IMR-90 (cell line): ENCODE results near the gene CD101. TPM values are rescaled to one million over a fixed set of nuclear protein-coding genes. Genes with fewer than 3 reads are reported as not detected.

Source experiments
- ATAC-seq: fragments of 200-7000 bp; cut with Tn5 transposase; 2 replicates; pipeline ENCODE4 v1.9.1; 2020; ENCODE audit warnings: low read depth, mild to moderate bottlenecking, moderate library complexity
- BruUV-seq: library from RNA; stranded (reverse); fragments of 400-500 nt; replicated peaks from 2 replicates; lab custom pipeline; 2021; lab: Mats Ljungman, UMichigan
- CTCF ChIA-PET: fragments of 300-600 bp; formaldehyde crosslinking; extraction: SDS; loops from one replicate; lab custom pipeline; 2021; ENCODE audit warnings: antibody characterized with exemption; lab: Yijun Ruan, JAX
- POLR2A ChIA-PET: fragments of 300-600 bp; sonication (Branson Sonifier 250); formaldehyde crosslinking; loops from one replicate; lab custom pipeline; 2022; ENCODE audit warnings: antibody characterized with exemption; ENCODE audit not compliant: unreplicated experiment; lab: Charles Lee
- DNase-seq: peaks from one replicate; pipeline ENCODE4 v3.0.0; 2013
- H2AFZ ChIP-seq: replicated peaks from 2 replicates; pipeline ENCODE3; 2013; ENCODE audit warnings: low read length, mild to moderate bottlenecking; ENCODE audit not compliant: poor library complexity
- H2AK5ac ChIP-seq: 2 replicates; pipeline ENCODE4 v1.6.1; 2013; ENCODE audit warnings: low read depth, low read length, inconsistent platforms
- H2AK9ac ChIP-seq: replicated peaks from 2 replicates; pipeline ENCODE3; 2013; ENCODE audit warnings: mild to moderate bottlenecking, low read depth, low read length, moderate library complexity; ENCODE audit not compliant: poor library complexity
- H2BK120ac ChIP-seq: 2 replicates; pipeline ENCODE4 v1.6.1; 2013; ENCODE audit warnings: low read depth, low read length, inconsistent platforms
- H2BK15ac ChIP-seq: 3 replicates; pipeline ENCODE4 v1.6.1; 2013; ENCODE audit warnings: low read depth, low read length, inconsistent platforms
- H2BK20ac ChIP-seq: 2 replicates; pipeline ENCODE4 v1.6.1; 2013; ENCODE audit warnings: low read depth, mild to moderate bottlenecking, inconsistent platforms, low read length, moderate library complexity
- H2BK5ac ChIP-seq: 2 replicates; pipeline ENCODE4 v1.6.1; 2013; ENCODE audit warnings: mild to moderate bottlenecking, low read depth, low read length, inconsistent platforms; ENCODE audit not compliant: poor library complexity, severe bottlenecking
- H3K14ac ChIP-seq: replicated peaks from 2 replicates; pipeline ENCODE4 v1.6.1; 2013; ENCODE audit warnings: low read depth, low read length, inconsistent platforms
- H3K18ac ChIP-seq: 2 replicates; pipeline ENCODE4 v1.6.1; 2013; ENCODE audit warnings: low read depth, low read length, control low read depth
- H3K23ac ChIP-seq: 2 replicates; pipeline ENCODE4 v1.6.1; 2013; ENCODE audit warnings: low read depth, low read length, inconsistent platforms
- H3K27ac ChIP-seq: 2 replicates; pipeline ENCODE4 v1.5.1; 2013; ENCODE audit warnings: mild to moderate bottlenecking, control low read depth, low read length; ENCODE audit not compliant: insufficient read depth
- H3K27me3 ChIP-seq: 2 replicates; pipeline ENCODE4 v1.6.1; 2013; ENCODE audit warnings: low read length; ENCODE audit not compliant: control insufficient read depth, insufficient read depth
- H3K36me3 ChIP-seq: 2 replicates; pipeline ENCODE4 v1.6.1; 2013; ENCODE audit warnings: low read length, mixed read lengths; ENCODE audit not compliant: control insufficient read depth, insufficient read depth
- H3K4ac ChIP-seq: 2 replicates; pipeline ENCODE4 v1.6.1; 2013; ENCODE audit warnings: low read depth, low read length, inconsistent platforms
- H3K4me1 ChIP-seq: 2 replicates; pipeline ENCODE4 v1.6.1; 2013; ENCODE audit warnings: low read length, mixed read lengths; ENCODE audit not compliant: control insufficient read depth, insufficient read depth
- H3K4me2 ChIP-seq: 2 replicates; pipeline ENCODE4 v1.6.1; 2013; ENCODE audit warnings: low read depth, mild to moderate bottlenecking, control low read depth, low read length, moderate library complexity
- H3K4me3 ChIP-seq: 2 replicates; pipeline ENCODE4 v1.5.1; 2013; ENCODE audit warnings: low read depth, mild to moderate bottlenecking, control low read depth, low read length, moderate library complexity; ENCODE audit not compliant: insufficient read depth
- H3K56ac ChIP-seq: 2 replicates; pipeline ENCODE4 v1.6.1; 2013; ENCODE audit warnings: low read length, inconsistent platforms; ENCODE audit not compliant: insufficient read depth; ENCODE audit errors: extremely low read depth
- H3K79me1 ChIP-seq, 2 experiments: 2 replicates each; pipeline ENCODE4 v1.6.1; 2013; ENCODE audit warnings: low read length in 2 of 2, inconsistent platforms in 1 of 2, low read depth in 1 of 2
- H3K9ac ChIP-seq: 2 replicates; pipeline ENCODE4 v1.6.1; 2013; ENCODE audit warnings: low read depth, low read length, control low read depth
- H3K9me1 ChIP-seq: 2 replicates; pipeline ENCODE4 v1.6.1; 2013; ENCODE audit warnings: low read length, inconsistent platforms; ENCODE audit not compliant: insufficient read depth
- H3K9me3 ChIP-seq: 2 replicates; pipeline ENCODE4 v1.6.1; 2013; ENCODE audit warnings: low read length; ENCODE audit not compliant: control insufficient read depth, insufficient read depth
- H4K20me1 ChIP-seq: 2 replicates; pipeline ENCODE4 v1.6.1; 2013; ENCODE audit warnings: low read length, inconsistent platforms; ENCODE audit not compliant: insufficient read depth
- H4K5ac ChIP-seq: 2 replicates; pipeline ENCODE4 v1.6.1; 2013; ENCODE audit warnings: mild to moderate bottlenecking, low read depth, low read length, control low read depth
- H4K8ac ChIP-seq, 2 experiments: 2 replicates each; pipeline ENCODE4 v1.6.1; 2013; ENCODE audit warnings: low read depth in 2 of 2, low read length in 2 of 2, control low read depth in 1 of 2, inconsistent platforms in 1 of 2
- H4K91ac ChIP-seq: 2 replicates; pipeline ENCODE4 v1.6.1; 2013; ENCODE audit warnings: low read depth, low read length, inconsistent platforms; ENCODE audit not compliant: insufficient read depth
- BHLHE40 ChIP-seq: fragments of 150-350 bp; IDR thresholded peaks from 2 replicates; pipeline ENCODE4 v1.6.1; 2016; ENCODE audit warnings: mild to moderate bottlenecking, low read depth, low read length
- CEBPB ChIP-seq: IDR thresholded peaks from 2 replicates; pipeline ENCODE4 v1.6.1; 2012; ENCODE audit warnings: low read depth, low read length, improper control_type of control experiment
- CHD1 ChIP-seq: IDR thresholded peaks from 2 replicates; pipeline ENCODE4 v1.6.1; 2012; ENCODE audit warnings: low read depth, low read length, improper control_type of control experiment
- CTCF ChIP-seq: conservative IDR thresholded peaks from 2 replicates; pipeline ENCODE4 v1.5.1; 2012; ENCODE audit warnings: mild to moderate bottlenecking, low read depth, low read length, improper control_type of control experiment
- ELK1 ChIP-seq: fragments of 150-350 bp; IDR thresholded peaks from 2 replicates; pipeline ENCODE4 v1.6.1; 2016; ENCODE audit warnings: low read depth, mild to moderate bottlenecking, low read length, moderate library complexity, borderline replicate concordance
- FOS ChIP-seq: fragments of 150-350 bp; IDR thresholded peaks from 2 replicates; pipeline ENCODE4 v1.6.1; 2016; ENCODE audit warnings: low read depth, low read length
- MAFK ChIP-seq: IDR thresholded peaks from 2 replicates; pipeline ENCODE4 v1.6.1; 2012; ENCODE audit warnings: low read depth, low read length, improper control_type of control experiment
- MAZ ChIP-seq: IDR thresholded peaks from 2 replicates; pipeline ENCODE4 v1.6.1; 2012; ENCODE audit warnings: low read depth, mild to moderate bottlenecking, low read length, improper control_type of control experiment, moderate library complexity, borderline replicate concordance
- MXI1 ChIP-seq: IDR thresholded peaks from 2 replicates; pipeline ENCODE4 v1.6.1; 2012; ENCODE audit warnings: low read depth, mild to moderate bottlenecking, low read length, moderate library complexity, borderline replicate concordance
- NFE2L2 ChIP-seq: fragments of 150-350 bp; IDR thresholded peaks from 2 replicates; pipeline ENCODE4 v1.6.1; 2016; ENCODE audit warnings: low read depth, mild to moderate bottlenecking, low read length
- POLR2A ChIP-seq: IDR thresholded peaks from 2 replicates; pipeline ENCODE4 v1.6.1; 2012; ENCODE audit warnings: mild to moderate bottlenecking, low read depth, low read length
- RAD21 ChIP-seq: IDR thresholded peaks from 2 replicates; pipeline ENCODE4 v1.6.1; 2012; ENCODE audit warnings: low read length, improper control_type of control experiment
- RCOR1 ChIP-seq: IDR thresholded peaks from 2 replicates; pipeline ENCODE4 v1.6.1; 2012; ENCODE audit warnings: mild to moderate bottlenecking, low read length, improper control_type of control experiment; ENCODE audit not compliant: insufficient replicate concordance
- RFX5 ChIP-seq: IDR thresholded peaks from 2 replicates; pipeline ENCODE4 v1.8.0; 2012; ENCODE audit warnings: low read depth, mild to moderate bottlenecking, low read length, moderate library complexity
- SMC3 ChIP-seq: fragments of 150-350 bp; IDR thresholded peaks from 2 replicates; pipeline ENCODE4 v1.6.1; 2016; ENCODE audit warnings: low read depth, mild to moderate bottlenecking, antibody characterized with exemption, low read length, moderate library complexity
- USF2 ChIP-seq: fragments of 150-350 bp; IDR thresholded peaks from 2 replicates; pipeline ENCODE4 v1.6.1; 2017; ENCODE audit warnings: mild to moderate bottlenecking, antibody characterized with exemption, low read length, low read depth
- WGBS, 2 experiments: methylation state at CpG; one replicate each; pipeline versions ENCODE4 v1.1.5 to v1.1.7; 2013; ENCODE audit warnings: missing lambda C conversion rate in 2 of 2; ENCODE audit not compliant: insufficient read length in 1 of 2; ENCODE audit errors: extremely low coverage in 2 of 2; 5-methylcytosine and 5-hydroxymethylcytosine counted together
- dilution Hi-C: fragments of 300-500 bp; cut with HindIII; formaldehyde crosslinking; loops from one replicate; pipeline ENCODE4 v1.14.3; 2018; ENCODE audit warnings: low sequenced_read_pairs; ENCODE audit not compliant: unreplicated experiment
- in situ Hi-C: fragments of 300-500 bp; cut with MboI; formaldehyde crosslinking; loops from 3 replicates; pipeline ENCODE4 v1.14.3; 2019; ENCODE audit warnings: low sequenced_read_pairs, inconsistent platforms, mixed read lengths
- intact Hi-C: fragments of 100-400 bp; cut with micrococcal nuclease; formaldehyde crosslinking; loops from 2 replicates; pipeline ENCODE4 v1.10.0; 2022
- polyA plus RNA-seq, 3 experiments: library from polyadenylated mRNA; depleted of rRNA; stranded (reverse); fragments of >200 nt; gene quantifications; 2 replicates each; pipeline ENCODE4 v1.2.3, GENCODE V29; 2012; ENCODE audit warnings: low replicate concordance in 1 of 3
- total RNA-seq: library from RNA; depleted of rRNA; stranded (reverse); fragments of >200 nt; gene quantifications from 2 replicates; pipeline ENCODE4 v1.2.3, GENCODE V29; 2012

The CD101 gene
- total and polyA plus RNA-seq, 2 of the 4 experiments (the other 2 are of a cell fraction), result not detected

GRCh38 chr1:117026361-117026760, 24.8 kb downstream of the CD101 start:
- no CpG with 5 or more reads among the region's 6 CpGs for WGBS, 2 experiments
- Histone ChIP-seq H3K9me1 (no peaks in the 10 kb centered on the region), H3K27ac (no peak overlapping the region), H2BK15ac (no peak overlapping the region), H3K4me3 (no peak overlapping the region), H2AK9ac (no peak overlapping the region), H2BK120ac (no peak overlapping the region), H3K79me1 (no peaks in the 10 kb centered on the region), H3K4me1 (no peaks in the 10 kb centered on the region), H3K14ac (no peak overlapping the region), H3K4ac (no peak overlapping the region), H3K9me3 (no peaks in the 10 kb centered on the region), H4K5ac (no peak overlapping the region), H3K56ac (no peak overlapping the region), H3K4me2 (no peak overlapping the region), H4K20me1 (no peaks in the 10 kb centered on the region), H3K36me3 (no peaks in the 10 kb centered on the region), H4K8ac (no peak overlapping the region), H2BK20ac (no peak overlapping the region), H3K23ac (no peak overlapping the region), H3K27me3 (no peaks in the 10 kb centered on the region), H2AK5ac (no peak overlapping the region), H3K9ac (no peak overlapping the region), H2AFZ (no peak overlapping the region), H3K18ac (no peak overlapping the region), H4K91ac (no peak overlapping the region), H2BK5ac (no peak overlapping the region)
- BruUV-seq, result no TSS peak
- dilution Hi-C loops, result no loop called here
- TF ChIP-seq CTCF, result no peak
- no peak for TF ChIP-seq POLR2A
- no peak for TF ChIP-seq MAFK
- TF ChIP-seq CHD1, result no peak
- no peak for TF ChIP-seq ELK1
- TF ChIP-seq RCOR1, result no peak
- no peak for TF ChIP-seq MXI1
- no peak for TF ChIP-seq RAD21
- no peak for TF ChIP-seq USF2
- no peak for TF ChIP-seq FOS
- TF ChIP-seq BHLHE40, result no peak
- TF ChIP-seq MAZ, result no peak
- no peak for TF ChIP-seq RFX5
- TF ChIP-seq NFE2L2, result no peak
- TF ChIP-seq CEBPB, result no peak
- TF ChIP-seq SMC3, result no peak
- in situ Hi-C loops, result no loop called here
- CTCF ChIA-PET, result no interaction called here
- DNase-seq (no peak), ATAC-seq (no peak)
- intact Hi-C loops, result no loop called here
- POLR2A ChIA-PET, result no interaction called here
